IMR-90 (cell line): ENCODE data around the gene CCDC74A. TPM values are rescaled to one million over a fixed set of nuclear protein-coding genes. Genes with fewer than 3 reads are reported as not detected.

Source experiments
- ATAC-seq: fragments of 200-7000 bp; cut with Tn5 transposase; 2 replicates; pipeline ENCODE4 v1.9.1; 2020; ENCODE audit warnings: low read depth, mild to moderate bottlenecking, moderate library complexity
- BruUV-seq: library from RNA; stranded (reverse); fragments of 400-500 nt; replicated peaks from 2 replicates; lab custom pipeline; 2021; lab: Mats Ljungman, UMichigan
- CTCF ChIA-PET: fragments of 300-600 bp; formaldehyde crosslinking; extraction: SDS; loops from one replicate; lab custom pipeline; 2021; ENCODE audit warnings: antibody characterized with exemption; lab: Yijun Ruan, JAX
- POLR2A ChIA-PET: fragments of 300-600 bp; sonication (Branson Sonifier 250); formaldehyde crosslinking; loops from one replicate; lab custom pipeline; 2022; ENCODE audit warnings: antibody characterized with exemption; ENCODE audit not compliant: unreplicated experiment; lab: Charles Lee
- DNase-seq: peaks from one replicate; pipeline ENCODE4 v3.0.0; 2013
- H2AFZ ChIP-seq: replicated peaks from 2 replicates; pipeline ENCODE3; 2013; ENCODE audit warnings: low read length, mild to moderate bottlenecking; ENCODE audit not compliant: poor library complexity
- H2AK5ac ChIP-seq: 2 replicates; pipeline ENCODE4 v1.6.1; 2013; ENCODE audit warnings: low read depth, low read length, inconsistent platforms
- H2AK9ac ChIP-seq: replicated peaks from 2 replicates; pipeline ENCODE3; 2013; ENCODE audit warnings: mild to moderate bottlenecking, low read depth, low read length, moderate library complexity; ENCODE audit not compliant: poor library complexity
- H2BK120ac ChIP-seq: 2 replicates; pipeline ENCODE4 v1.6.1; 2013; ENCODE audit warnings: low read depth, low read length, inconsistent platforms
- H2BK15ac ChIP-seq: 3 replicates; pipeline ENCODE4 v1.6.1; 2013; ENCODE audit warnings: low read depth, low read length, inconsistent platforms
- H2BK20ac ChIP-seq: 2 replicates; pipeline ENCODE4 v1.6.1; 2013; ENCODE audit warnings: low read depth, mild to moderate bottlenecking, inconsistent platforms, low read length, moderate library complexity
- H2BK5ac ChIP-seq: 2 replicates; pipeline ENCODE4 v1.6.1; 2013; ENCODE audit warnings: mild to moderate bottlenecking, low read depth, low read length, inconsistent platforms; ENCODE audit not compliant: poor library complexity, severe bottlenecking
- H3K14ac ChIP-seq: replicated peaks from 2 replicates; pipeline ENCODE4 v1.6.1; 2013; ENCODE audit warnings: low read depth, low read length, inconsistent platforms
- H3K18ac ChIP-seq: 2 replicates; pipeline ENCODE4 v1.6.1; 2013; ENCODE audit warnings: low read depth, low read length, control low read depth
- H3K23ac ChIP-seq: 2 replicates; pipeline ENCODE4 v1.6.1; 2013; ENCODE audit warnings: low read depth, low read length, inconsistent platforms
- H3K27ac ChIP-seq: 2 replicates; pipeline ENCODE4 v1.5.1; 2013; ENCODE audit warnings: mild to moderate bottlenecking, control low read depth, low read length; ENCODE audit not compliant: insufficient read depth
- H3K27me3 ChIP-seq: 2 replicates; pipeline ENCODE4 v1.6.1; 2013; ENCODE audit warnings: low read length; ENCODE audit not compliant: control insufficient read depth, insufficient read depth
- H3K36me3 ChIP-seq: 2 replicates; pipeline ENCODE4 v1.6.1; 2013; ENCODE audit warnings: low read length, mixed read lengths; ENCODE audit not compliant: control insufficient read depth, insufficient read depth
- H3K4ac ChIP-seq: 2 replicates; pipeline ENCODE4 v1.6.1; 2013; ENCODE audit warnings: low read depth, low read length, inconsistent platforms
- H3K4me1 ChIP-seq: 2 replicates; pipeline ENCODE4 v1.6.1; 2013; ENCODE audit warnings: low read length, mixed read lengths; ENCODE audit not compliant: control insufficient read depth, insufficient read depth
- H3K4me2 ChIP-seq: 2 replicates; pipeline ENCODE4 v1.6.1; 2013; ENCODE audit warnings: low read depth, mild to moderate bottlenecking, control low read depth, low read length, moderate library complexity
- H3K4me3 ChIP-seq: 2 replicates; pipeline ENCODE4 v1.5.1; 2013; ENCODE audit warnings: low read depth, mild to moderate bottlenecking, control low read depth, low read length, moderate library complexity; ENCODE audit not compliant: insufficient read depth
- H3K56ac ChIP-seq: 2 replicates; pipeline ENCODE4 v1.6.1; 2013; ENCODE audit warnings: low read length, inconsistent platforms; ENCODE audit not compliant: insufficient read depth; ENCODE audit errors: extremely low read depth
- H3K79me1 ChIP-seq, 2 experiments: 2 replicates each; pipeline ENCODE4 v1.6.1; 2013; ENCODE audit warnings: low read length in 2 of 2, inconsistent platforms in 1 of 2, low read depth in 1 of 2
- H3K9ac ChIP-seq: 2 replicates; pipeline ENCODE4 v1.6.1; 2013; ENCODE audit warnings: low read depth, low read length, control low read depth
- H3K9me1 ChIP-seq: 2 replicates; pipeline ENCODE4 v1.6.1; 2013; ENCODE audit warnings: low read length, inconsistent platforms; ENCODE audit not compliant: insufficient read depth
- H3K9me3 ChIP-seq: 2 replicates; pipeline ENCODE4 v1.6.1; 2013; ENCODE audit warnings: low read length; ENCODE audit not compliant: control insufficient read depth, insufficient read depth
- H4K20me1 ChIP-seq: 2 replicates; pipeline ENCODE4 v1.6.1; 2013; ENCODE audit warnings: low read length, inconsistent platforms; ENCODE audit not compliant: insufficient read depth
- H4K5ac ChIP-seq: 2 replicates; pipeline ENCODE4 v1.6.1; 2013; ENCODE audit warnings: mild to moderate bottlenecking, low read depth, low read length, control low read depth
- H4K8ac ChIP-seq, 2 experiments: 2 replicates each; pipeline ENCODE4 v1.6.1; 2013; ENCODE audit warnings: low read depth in 2 of 2, low read length in 2 of 2, control low read depth in 1 of 2, inconsistent platforms in 1 of 2
- H4K91ac ChIP-seq: 2 replicates; pipeline ENCODE4 v1.6.1; 2013; ENCODE audit warnings: low read depth, low read length, inconsistent platforms; ENCODE audit not compliant: insufficient read depth
- BHLHE40 ChIP-seq: fragments of 150-350 bp; IDR thresholded peaks from 2 replicates; pipeline ENCODE4 v1.6.1; 2016; ENCODE audit warnings: mild to moderate bottlenecking, low read depth, low read length
- CEBPB ChIP-seq: IDR thresholded peaks from 2 replicates; pipeline ENCODE4 v1.6.1; 2012; ENCODE audit warnings: low read depth, low read length, improper control_type of control experiment
- CHD1 ChIP-seq: IDR thresholded peaks from 2 replicates; pipeline ENCODE4 v1.6.1; 2012; ENCODE audit warnings: low read depth, low read length, improper control_type of control experiment
- CTCF ChIP-seq: conservative IDR thresholded peaks from 2 replicates; pipeline ENCODE4 v1.5.1; 2012; ENCODE audit warnings: mild to moderate bottlenecking, low read depth, low read length, improper control_type of control experiment
- FOS ChIP-seq: fragments of 150-350 bp; IDR thresholded peaks from 2 replicates; pipeline ENCODE4 v1.6.1; 2016; ENCODE audit warnings: low read depth, low read length
- MAFK ChIP-seq: IDR thresholded peaks from 2 replicates; pipeline ENCODE4 v1.6.1; 2012; ENCODE audit warnings: low read depth, low read length, improper control_type of control experiment
- MAZ ChIP-seq: IDR thresholded peaks from 2 replicates; pipeline ENCODE4 v1.6.1; 2012; ENCODE audit warnings: low read depth, mild to moderate bottlenecking, low read length, improper control_type of control experiment, moderate library complexity, borderline replicate concordance
- MXI1 ChIP-seq: IDR thresholded peaks from 2 replicates; pipeline ENCODE4 v1.6.1; 2012; ENCODE audit warnings: low read depth, mild to moderate bottlenecking, low read length, moderate library complexity, borderline replicate concordance
- NFE2L2 ChIP-seq: fragments of 150-350 bp; IDR thresholded peaks from 2 replicates; pipeline ENCODE4 v1.6.1; 2016; ENCODE audit warnings: low read depth, mild to moderate bottlenecking, low read length
- POLR2A ChIP-seq: IDR thresholded peaks from 2 replicates; pipeline ENCODE4 v1.6.1; 2012; ENCODE audit warnings: mild to moderate bottlenecking, low read depth, low read length
- RAD21 ChIP-seq: IDR thresholded peaks from 2 replicates; pipeline ENCODE4 v1.6.1; 2012; ENCODE audit warnings: low read length, improper control_type of control experiment
- RCOR1 ChIP-seq: IDR thresholded peaks from 2 replicates; pipeline ENCODE4 v1.6.1; 2012; ENCODE audit warnings: mild to moderate bottlenecking, low read length, improper control_type of control experiment; ENCODE audit not compliant: insufficient replicate concordance
- RFX5 ChIP-seq: IDR thresholded peaks from 2 replicates; pipeline ENCODE4 v1.8.0; 2012; ENCODE audit warnings: low read depth, mild to moderate bottlenecking, low read length, moderate library complexity
- SMC3 ChIP-seq: fragments of 150-350 bp; IDR thresholded peaks from 2 replicates; pipeline ENCODE4 v1.6.1; 2016; ENCODE audit warnings: low read depth, mild to moderate bottlenecking, antibody characterized with exemption, low read length, moderate library complexity
- USF2 ChIP-seq: fragments of 150-350 bp; IDR thresholded peaks from 2 replicates; pipeline ENCODE4 v1.6.1; 2017; ENCODE audit warnings: mild to moderate bottlenecking, antibody characterized with exemption, low read length, low read depth
- WGBS, 2 experiments: methylation state at CpG; one replicate each; pipeline versions ENCODE4 v1.1.5 to v1.1.7; 2013; ENCODE audit warnings: missing lambda C conversion rate in 2 of 2; ENCODE audit not compliant: insufficient read length in 1 of 2; ENCODE audit errors: extremely low coverage in 2 of 2; 5-methylcytosine and 5-hydroxymethylcytosine counted together
- dilution Hi-C: fragments of 300-500 bp; cut with HindIII; formaldehyde crosslinking; loops from one replicate; pipeline ENCODE4 v1.14.3; 2018; ENCODE audit warnings: low sequenced_read_pairs; ENCODE audit not compliant: unreplicated experiment
- in situ Hi-C: fragments of 300-500 bp; cut with MboI; formaldehyde crosslinking; loops from 3 replicates; pipeline ENCODE4 v1.14.3; 2019; ENCODE audit warnings: low sequenced_read_pairs, inconsistent platforms, mixed read lengths
- intact Hi-C: fragments of 100-400 bp; cut with micrococcal nuclease; formaldehyde crosslinking; loops from 2 replicates; pipeline ENCODE4 v1.10.0; 2022
- polyA plus RNA-seq, 3 experiments: library from polyadenylated mRNA; depleted of rRNA; stranded (reverse); fragments of >200 nt; gene quantifications; 2 replicates each; pipeline ENCODE4 v1.2.3, GENCODE V29; 2012; ENCODE audit warnings: low replicate concordance in 1 of 3
- total RNA-seq: library from RNA; depleted of rRNA; stranded (reverse); fragments of >200 nt; gene quantifications from 2 replicates; pipeline ENCODE4 v1.2.3, GENCODE V29; 2012
- TF ChIP-seq, protein P1 (sequence below): fragments of 150-350 bp; IDR thresholded peaks from 2 replicates; pipeline ENCODE4 v1.6.1; 2016; ENCODE audit warnings: low read depth, mild to moderate bottlenecking, low read length, moderate library complexity, borderline replicate concordance

CCDC74A gene
- total and polyA plus RNA-seq, 2 of the 4 experiments (the other 2 are of a cell fraction): 3.8 to 11.9 TPM

DNA sequence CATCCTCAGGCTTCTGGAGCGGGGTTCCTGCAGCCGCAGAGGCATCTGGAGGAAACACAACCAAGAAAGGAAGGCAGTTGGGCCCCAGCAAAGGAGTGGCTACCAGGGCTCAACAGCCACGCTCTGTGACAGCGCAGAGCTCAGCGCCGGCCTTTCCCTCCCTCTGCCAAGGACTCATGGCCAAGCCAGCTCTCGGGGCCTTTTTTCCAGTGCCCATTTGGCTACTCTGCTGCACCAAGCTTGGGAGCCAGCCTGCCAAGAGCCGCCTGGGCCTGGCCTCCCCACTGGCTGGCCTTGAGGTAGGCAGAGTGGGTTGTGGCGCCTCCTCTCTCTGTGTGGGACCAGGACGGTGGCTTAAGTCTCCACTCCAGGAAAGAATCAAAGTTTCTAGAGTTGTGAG, 7.2 kb upstream of the CCDC74A start:
- in situ Hi-C loops: loop anchor here (25.0 kb wide), 2 partner anchors 408 to 1358 kb away; partner anchors contain the start of gene PLEKHB2
- H3K9me1 ChIP-seq: no peaks in the 10 kb centered on the region

More for the DNA sequence above, 7.2 kb upstream of the CCDC74A start:
- DNase-seq (no peak), ATAC-seq (no peak)
- H2AK5ac ChIP-seq: no peak overlapping the region
- no peak overlapping the region for H3K27ac ChIP-seq
- H4K8ac ChIP-seq: no peak overlapping the region
- CTCF ChIA-PET: no interaction called here
- BruUV-seq: no TSS peak
- no peak overlapping the region for H3K9ac ChIP-seq
- H4K5ac ChIP-seq: no peak overlapping the region
- no peak overlapping the region for H2BK5ac ChIP-seq
- H2AFZ ChIP-seq: no peak overlapping the region
- H3K4me2 ChIP-seq: no peak overlapping the region
- H4K91ac ChIP-seq: no peak overlapping the region
- H3K18ac ChIP-seq: no peak overlapping the region
- no peak overlapping the region for H2BK20ac ChIP-seq
- no peaks in the 10 kb centered on the region for H3K27me3 ChIP-seq
- H4K20me1 ChIP-seq: no peaks in the 10 kb centered on the region
- H3K56ac ChIP-seq: no peak overlapping the region
- intact Hi-C loops (no loop called here), dilution Hi-C loops (no loop called here)
- H3K4me1 ChIP-seq: no peaks in the 10 kb centered on the region
- no CpG with 5 or more reads among the region's 10 CpGs for whole genome bisulfite sequencing, 2 experiments
- H2AK9ac ChIP-seq: no peak overlapping the region
- POLR2A ChIA-PET: no interaction called here
- TF ChIP-seq SMC3 (no peak), RCOR1 (no peak), FOS (no peak), CEBPB (no peak), BHLHE40 (no peak), USF2 (no peak), CHD1 (no peak), MXI1 (no peak), MAFK (no peak), POLR2A (no peak), RAD21 (no peak), CTCF (no peak), MAZ (no peak), NFE2L2 (no peak), RFX5 (no peak)
- TF ChIP-seq, protein P1, sequence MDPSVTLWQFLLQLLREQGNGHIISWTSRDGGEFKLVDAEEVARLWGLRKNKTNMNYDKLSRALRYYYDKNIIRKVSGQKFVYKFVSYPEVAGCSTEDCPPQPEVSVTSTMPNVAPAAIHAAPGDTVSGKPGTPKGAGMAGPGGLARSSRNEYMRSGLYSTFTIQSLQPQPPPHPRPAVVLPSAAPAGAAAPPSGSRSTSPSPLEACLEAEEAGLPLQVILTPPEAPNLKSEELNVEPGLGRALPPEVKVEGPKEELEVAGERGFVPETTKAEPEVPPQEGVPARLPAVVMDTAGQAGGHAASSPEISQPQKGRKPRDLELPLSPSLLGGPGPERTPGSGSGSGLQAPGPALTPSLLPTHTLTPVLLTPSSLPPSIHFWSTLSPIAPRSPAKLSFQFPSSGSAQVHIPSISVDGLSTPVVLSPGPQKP: no peak
- no peak overlapping the region for H3K4ac ChIP-seq
- no peak overlapping the region for H3K14ac ChIP-seq
- no peak overlapping the region for H3K23ac ChIP-seq
- H3K36me3 ChIP-seq: peaks cover 28% of the 10 kb centered on the region
- no peaks in the 10 kb centered on the region for H3K9me3 ChIP-seq
- no peak overlapping the region for H2BK120ac ChIP-seq
- H2BK15ac ChIP-seq: no peak overlapping the region
- no peak overlapping the region for H3K4me3 ChIP-seq
- H3K79me1 ChIP-seq: no peaks in the 10 kb centered on the region
